Stimulated activated CD8-positive, alpha-beta memory T cell treated with anti-CD3 and anti-CD28 coated beads, Interleukin-12 subunit alpha, Interleukin-12 subunit beta, amount 100 ng/mL, for 1 hour (primary cell): ENCODE data around the gene GRN.
A peak's percentile ranks its signal among the peaks of the same experiment; 100 is the strongest.
"Not testable (repeated sequence)": the region's sequence is repeated elsewhere in the genome, so short reads cannot be mapped to it uniquely, and the experiment has no call there.

Experiments
- DNase-seq: peaks from one replicate; pipeline ENCODE4 v3.0.0-alpha.2; 2020; ENCODE audit warnings: low read depth

GRN gene

GRCh38 chr17:44383363-44383762, 38.3 kb downstream of the GRN start:
- no peak for DNase-seq

GRCh38 chr17:44383861-44384260, 38.8 kb downstream of the GRN start:
- DNase-seq: no peak

GRCh38 chr17:44384281-44384822, 39.2 kb downstream of the GRN start:
- DNase-seq: no peak

- no peak for DNase-seq
Observed at GRCh38 chr17:44384823-44385286, 39.8 kb downstream of the GRN start.

- peak; percentile 71 for DNase-seq
Observed at GRCh38 chr17:44385287-44386181, 40.4 kb downstream of the GRN start.

- DNase-seq: no peak
Observed at GRCh38 chr17:44386182-44386525, 41.1 kb downstream of the GRN start.

GRCh38 chr17:44387804-44388203, 42.7 kb downstream of the GRN start:
- DNase-seq: no peak

- DNase-seq: no peak
Observed at GRCh38 chr17:44389281-44389680, 44.2 kb downstream of the GRN start, which contains the start of gene ITGA2B. Gene ITGA2B, minus strand, starts transcription at chr17:44389649. Its CDS starts 176 bp downstream, at chr17:44389473.

GRCh38 chr17:44389723-44390202, 44.7 kb downstream of the GRN start:
- DNase-seq: no peak

GRCh38 chr17:44390250-44390870, 45.3 kb downstream of the GRN start:
- DNase-seq: no peak

GRCh38 chr17:44394112-44394511, 49.0 kb downstream of the GRN start:
- not testable (repeated sequence) for DNase-seq

GRCh38 chr17:44394833-44395232, 49.7 kb downstream of the GRN start:
- DNase-seq: no peak

- DNase-seq: no peak
Observed at GRCh38 chr17:44396946-44397345, 51.8 kb downstream of the GRN start.

GRCh38 chr17:44397479-44398440, 52.7 kb downstream of the GRN start:
- no peak for DNase-seq

GRCh38 chr17:44398692-44399691, 53.9 kb downstream of the GRN start:
- no peak for DNase-seq

- no peak for DNase-seq
Observed at GRCh38 chr17:44400226-44400847, 55.2 kb downstream of the GRN start.
